HTR-8/SVneo (cell line): ENCODE results near the gene COL23A1.
"Not testable (repeated sequence)": the region's sequence is repeated elsewhere in the genome, so short reads cannot be mapped to it uniquely, and the experiment has no call there.

ENCODE experiments used
- DNase-seq: peaks from one replicate; pipeline ENCODE4 v3.0.0; 2011; ENCODE audit warnings: low spot score, mixed read lengths; ENCODE audit not compliant: insufficient read length
- FAIRE-seq: peaks from 2 replicates; lab custom pipeline; 2011; peaks lifted over from hg19 to GRCh38; lab: Jason Lieb, UNC

The COL23A1 gene

GRCh38 chr5:178203670-178204181 lies 386.5 kb downstream of the COL23A1 start:
- DNase-seq (no peak), FAIRE-seq (no peak)

GRCh38 chr5:178202541-178202940 lies 387.7 kb downstream of the COL23A1 start:
- DNase-seq (no peak), FAIRE-seq (no peak)

- DNase-seq (peak; percentile 36), FAIRE-seq (no peak)
These were observed 388.3 kb downstream of the COL23A1 start for GRCh38 chr5:178201927-178202235.

GRCh38 chr5:178201221-178201926 lies 388.8 kb downstream of the COL23A1 start:
- FAIRE-seq, result no peak
- no peak for DNase-seq

- FAIRE-seq, result no peak
- no peak for DNase-seq
These were observed 390.4 kb downstream of the COL23A1 start for GRCh38 chr5:178199581-178200434.

- no peak for FAIRE-seq
- DNase-seq, result no peak
These were observed 391.5 kb downstream of the COL23A1 start for GRCh38 chr5:178198706-178199105.

GRCh38 chr5:178198151-178198550 lies 392.0 kb downstream of the COL23A1 start:
- not testable (repeated sequence) for DNase-seq, FAIRE-seq

GRCh38 chr5:178196986-178197385 lies 393.2 kb downstream of the COL23A1 start:
- no peak for DNase-seq
- no peak for FAIRE-seq

GRCh38 chr5:178196281-178196812 lies 393.8 kb downstream of the COL23A1 start:
- FAIRE-seq, result no peak
- DNase-seq, result no peak

GRCh38 chr5:178194026-178194425 lies 396.2 kb downstream of the COL23A1 start:
- FAIRE-seq (no peak), DNase-seq (no peak)

- FAIRE-seq (no peak), DNase-seq (no peak)
These were observed 396.9 kb downstream of the COL23A1 start for GRCh38 chr5:178193251-178193809.

GRCh38 chr5:178192787-178193186 lies 397.4 kb downstream of the COL23A1 start:
- no peak for DNase-seq
- no peak for FAIRE-seq

- FAIRE-seq, result no peak
These were observed 397.9 kb downstream of the COL23A1 start for GRCh38 chr5:178192244-178192643.

GRCh38 chr5:178191661-178192060 lies 398.5 kb downstream of the COL23A1 start:
- FAIRE-seq (no peak), DNase-seq (no peak)

More at GRCh38 chr5:178192244-178192643, 397.9 kb downstream of the COL23A1 start:
- no peak for DNase-seq

- no peak for FAIRE-seq
These were observed 400.8 kb downstream of the COL23A1 start for GRCh38 chr5:178189433-178189832.

More at GRCh38 chr5:178189433-178189832, 400.8 kb downstream of the COL23A1 start:
- no peak for DNase-seq
